Tibial artery (tissue), 4 donors: ENCODE results near the gene NRK.
"Not testable (repeated sequence)": the region's sequence is repeated elsewhere in the genome, so short reads cannot be mapped to it uniquely, and the experiment has no call there.

Experiments
- DNase-seq, 2 donors: peaks; one replicate each; pipeline ENCODE4 v3.0.0-alpha.2; 2019
- H3K27ac ChIP-seq, 2 donors: fragments of 200-600 bp; sonication (generic) in 1 of 2; 1 replicate in 1 of 2; 2 replicates in 1 of 2; pipeline ENCODE4 v1.5.1; 2018 to 2019; ENCODE audit warnings: mild to moderate bottlenecking in 1 of 2
- H3K27me3 ChIP-seq, 2 donors: fragments of 200-600 bp; sonication (generic) in 1 of 2; one replicate each; pipeline versions ENCODE4 v1.5.1 to v1.6.0; 2016 to 2019
- H3K36me3 ChIP-seq, 3 donors: fragments of 200-600 bp; sonication (generic) in 2 of 3; one replicate each; pipeline ENCODE4 v1.5.1; 2016 to 2019; ENCODE audit warnings: mild to moderate bottlenecking in 2 of 3
- H3K4me1 ChIP-seq, 4 donors: fragments of 200-600 bp; sonication (generic) in 2 of 4; 1 replicate in 3 of 4; 2 replicates in 1 of 4; pipeline ENCODE4 v1.5.1; 2016 to 2019
- H3K4me3 ChIP-seq, 2 donors: fragments of 200-600 bp; sonication (generic) in 1 of 2; 1 replicate in 1 of 2; 2 replicates in 1 of 2; pipeline ENCODE4 v1.5.1; 2018 to 2019; ENCODE audit warnings: mild to moderate bottlenecking in 2 of 2
- H3K9me3 ChIP-seq, 3 donors: fragments of 200-600 bp; sonication (generic) in 1 of 3; one replicate each; pipeline ENCODE4 v1.5.1; 2016 to 2019
- intact Hi-C: fragments of 100-400 bp; cut with DNase I; formaldehyde crosslinking; loops from one replicate; pipeline ENCODE4 v1.15.0; 2023; ENCODE audit warnings: low total_unique reads
- TF ChIP-seq, protein P1 (sequence below), 2 experiments: fragments of 200-600 bp in 1 of 2; fragments of 450-650 bp in 1 of 2; IDR thresholded peaks; one replicate each; pipeline ENCODE4 v1.5.1; 2017 to 2019; ENCODE audit warnings: antibody characterized with exemption in 2 of 2, mild to moderate bottlenecking in 1 of 2, moderate library complexity in 1 of 2

Gene NRK

DNA sequence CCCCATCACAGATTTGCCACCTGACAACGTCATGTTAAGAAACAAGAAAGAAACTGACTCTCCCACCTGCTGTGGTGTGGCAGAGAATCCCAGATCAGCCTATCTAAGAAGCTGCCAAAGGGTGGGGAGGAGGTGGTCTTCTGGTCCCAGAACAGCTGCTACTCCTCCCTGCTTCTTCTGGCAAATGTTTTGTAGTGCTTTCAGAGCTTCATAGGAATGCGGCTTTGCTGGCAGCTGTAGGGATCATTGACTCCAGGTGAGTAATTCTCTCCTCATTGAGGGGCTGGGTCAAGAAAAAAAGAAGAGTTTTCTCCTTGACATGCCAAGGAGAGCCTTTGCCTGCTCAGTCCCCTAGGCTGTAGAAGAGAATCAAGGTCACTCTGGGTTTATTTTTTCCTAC is 23.3 kb downstream of the NRK start:
- TF ChIP-seq, protein P1, sequence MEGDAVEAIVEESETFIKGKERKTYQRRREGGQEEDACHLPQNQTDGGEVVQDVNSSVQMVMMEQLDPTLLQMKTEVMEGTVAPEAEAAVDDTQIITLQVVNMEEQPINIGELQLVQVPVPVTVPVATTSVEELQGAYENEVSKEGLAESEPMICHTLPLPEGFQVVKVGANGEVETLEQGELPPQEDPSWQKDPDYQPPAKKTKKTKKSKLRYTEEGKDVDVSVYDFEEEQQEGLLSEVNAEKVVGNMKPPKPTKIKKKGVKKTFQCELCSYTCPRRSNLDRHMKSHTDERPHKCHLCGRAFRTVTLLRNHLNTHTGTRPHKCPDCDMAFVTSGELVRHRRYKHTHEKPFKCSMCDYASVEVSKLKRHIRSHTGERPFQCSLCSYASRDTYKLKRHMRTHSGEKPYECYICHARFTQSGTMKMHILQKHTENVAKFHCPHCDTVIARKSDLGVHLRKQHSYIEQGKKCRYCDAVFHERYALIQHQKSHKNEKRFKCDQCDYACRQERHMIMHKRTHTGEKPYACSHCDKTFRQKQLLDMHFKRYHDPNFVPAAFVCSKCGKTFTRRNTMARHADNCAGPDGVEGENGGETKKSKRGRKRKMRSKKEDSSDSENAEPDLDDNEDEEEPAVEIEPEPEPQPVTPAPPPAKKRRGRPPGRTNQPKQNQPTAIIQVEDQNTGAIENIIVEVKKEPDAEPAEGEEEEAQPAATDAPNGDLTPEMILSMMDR (IDR thresholded peaks at IDR 0.05): no peak
- intact Hi-C loops: no loop called here
- Histone ChIP-seq H3K27ac (no peak overlapping the region), H3K4me1 (no peaks in the 10 kb centered on the region), H3K4me3 (no peak overlapping the region), H3K27me3 (no peaks in the 10 kb centered on the region), H3K9me3 (no peaks in the 10 kb centered on the region), H3K36me3 (no peaks in the 10 kb centered on the region)
- DNase-seq: no peak

DNA sequence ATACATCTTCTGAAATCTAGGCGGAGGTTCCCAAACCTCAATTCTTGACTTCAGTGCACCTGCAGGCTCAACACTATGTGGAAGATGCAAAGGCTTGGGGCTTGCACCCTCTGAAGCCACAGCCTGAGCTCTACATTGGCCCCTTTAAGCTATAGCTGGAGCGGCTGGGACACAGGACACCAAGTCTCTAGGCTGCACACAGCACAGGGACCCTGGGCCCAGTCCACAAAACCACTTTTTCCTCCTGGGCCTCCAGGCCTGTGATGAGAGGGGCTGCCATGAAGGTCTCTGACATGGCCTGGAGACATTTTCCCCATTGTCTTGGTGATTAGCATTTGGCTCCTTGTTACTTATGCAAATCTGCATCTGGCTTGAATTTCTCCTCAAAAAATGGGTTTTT is 27.8 kb downstream of the NRK start:
- H3K4me3 ChIP-seq, H3K36me3 ChIP-seq, H3K9me3 ChIP-seq, intact Hi-C loops, H3K4me1 ChIP-seq, DNase-seq, H3K27me3 ChIP-seq, H3K27ac ChIP-seq: not testable (repeated sequence)

DNA sequence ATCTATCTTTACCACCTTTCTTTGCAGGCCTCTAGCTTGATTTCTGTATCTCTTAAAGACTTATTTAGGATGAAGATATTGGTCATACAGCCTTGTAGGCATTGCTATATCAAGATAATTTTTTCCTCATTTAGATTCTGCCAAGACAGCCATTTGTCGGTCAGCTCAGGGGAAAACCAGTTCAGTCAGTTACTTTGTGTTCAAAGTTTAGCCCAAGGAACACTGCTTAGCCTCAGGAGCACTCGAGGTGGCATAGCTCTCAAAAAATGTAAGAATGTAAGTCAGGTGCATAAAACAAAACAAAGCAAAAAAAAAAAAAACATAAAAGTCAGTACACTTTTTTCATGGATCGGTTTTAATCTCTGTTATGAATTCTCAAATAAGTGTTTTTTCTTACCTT is 43.4 kb downstream of the NRK start:
- Histone ChIP-seq H3K9me3 (no peaks in the 10 kb centered on the region), H3K27ac (no peak overlapping the region), H3K36me3 (no peaks in the 10 kb centered on the region), H3K4me1 (no peaks in the 10 kb centered on the region), H3K4me3 (no peak overlapping the region), H3K27me3 (no peaks in the 10 kb centered on the region)
- intact Hi-C loops: no loop called here
- TF ChIP-seq, protein P1 (IDR thresholded peaks at IDR 0.05): no peak
- DNase-seq: no peak

DNA sequence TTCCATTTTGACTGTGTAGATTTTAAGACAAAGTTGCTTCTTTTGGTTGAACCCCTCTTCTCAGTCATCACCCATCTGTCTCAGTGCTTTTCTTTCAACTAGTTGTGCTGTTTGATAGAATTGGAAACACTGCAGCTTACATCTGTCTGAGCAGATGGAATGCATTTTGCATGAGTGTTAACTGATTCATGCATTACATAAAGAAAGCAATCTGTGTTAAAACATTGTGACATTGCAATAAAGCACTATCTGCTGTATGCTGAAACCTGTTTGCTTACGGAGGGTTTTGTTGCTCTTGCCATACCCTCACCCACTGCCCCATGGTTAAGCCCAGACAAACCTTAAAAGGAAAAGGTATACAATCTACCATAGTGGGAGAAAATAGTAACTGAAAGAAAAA is 47.4 kb downstream of the NRK start:
- DNase-seq: no peak
- intact Hi-C loops: no loop called here
- Histone ChIP-seq H3K9me3 (no peaks in the 10 kb centered on the region), H3K36me3 (no peaks in the 10 kb centered on the region), H3K27me3 (no peaks in the 10 kb centered on the region), H3K4me3 (no peak overlapping the region), H3K27ac (no peak overlapping the region), H3K4me1 (no peaks in the 10 kb centered on the region)
- TF ChIP-seq, protein P1 (IDR thresholded peaks at IDR 0.05): no peak

DNA sequence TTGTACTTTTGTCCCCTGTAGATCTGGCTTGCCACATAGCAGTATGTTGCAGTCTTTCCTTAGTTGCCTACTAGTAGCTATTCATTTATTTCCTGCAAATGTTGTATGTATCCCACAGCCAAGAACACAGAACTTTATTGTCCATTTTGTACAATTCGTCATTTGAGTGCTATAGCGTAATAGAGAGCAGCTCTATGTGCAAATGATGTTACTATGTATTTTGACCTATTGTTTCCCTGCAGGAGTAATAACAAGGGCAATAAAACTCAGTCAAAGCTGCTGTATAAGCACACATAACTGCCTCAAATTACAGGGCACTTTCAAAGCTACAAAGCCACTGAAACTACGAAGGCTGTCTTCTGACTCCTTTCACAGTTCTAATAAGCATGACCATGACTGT is 48.1 kb downstream of the NRK start:
- no peak overlapping the region for H3K4me3 ChIP-seq
- TF ChIP-seq, protein P1 (IDR thresholded peaks at IDR 0.05): no peak
- no peak overlapping the region for H3K27ac ChIP-seq
- no peaks in the 10 kb centered on the region for H3K36me3 ChIP-seq
- intact Hi-C loops: no loop called here
- no peaks in the 10 kb centered on the region for H3K9me3 ChIP-seq
- no peaks in the 10 kb centered on the region for H3K27me3 ChIP-seq
- H3K4me1 ChIP-seq: no peaks in the 10 kb centered on the region
- no peak for DNase-seq

DNA sequence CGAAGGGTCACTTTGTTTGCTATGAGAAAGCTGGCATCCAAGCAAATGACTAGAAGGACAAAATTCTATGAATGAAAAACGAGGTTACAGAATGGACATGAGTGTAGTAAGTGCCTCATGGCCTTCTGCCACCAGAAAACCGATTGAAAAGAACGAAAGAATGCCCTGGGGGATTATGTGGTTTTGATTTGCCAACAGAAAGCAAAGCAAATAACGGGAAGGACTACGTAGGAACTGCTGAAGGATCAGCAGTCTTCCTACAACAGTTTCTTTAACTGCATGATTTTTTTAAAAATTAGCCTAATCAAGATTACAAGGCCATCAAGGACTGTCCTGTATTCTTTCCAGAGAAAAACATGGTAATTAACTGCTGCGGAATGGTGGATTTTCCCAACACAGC is 50.6 kb downstream of the NRK start:
- intact Hi-C loops: no loop called here
- no peak for DNase-seq
- no peaks in the 10 kb centered on the region for H3K4me1 ChIP-seq
- H3K4me3 ChIP-seq: no peak overlapping the region
- H3K9me3 ChIP-seq: no peaks in the 10 kb centered on the region
- H3K27me3 ChIP-seq: no peaks in the 10 kb centered on the region
- H3K27ac ChIP-seq: no peak overlapping the region
- H3K36me3 ChIP-seq: no peaks in the 10 kb centered on the region
- TF ChIP-seq, protein P1 (IDR thresholded peaks at IDR 0.05): no peak
